GM21529 (cell line): ENCODE measurements around the gene SLC9A3.

Experiments used
- ATAC-seq: cut with Tn5 transposase; IDR thresholded peaks from one replicate; pipeline ENCODE4 v1.9.1; 2021; ENCODE audit not compliant: unreplicated experiment

SLC9A3 gene

DNA sequence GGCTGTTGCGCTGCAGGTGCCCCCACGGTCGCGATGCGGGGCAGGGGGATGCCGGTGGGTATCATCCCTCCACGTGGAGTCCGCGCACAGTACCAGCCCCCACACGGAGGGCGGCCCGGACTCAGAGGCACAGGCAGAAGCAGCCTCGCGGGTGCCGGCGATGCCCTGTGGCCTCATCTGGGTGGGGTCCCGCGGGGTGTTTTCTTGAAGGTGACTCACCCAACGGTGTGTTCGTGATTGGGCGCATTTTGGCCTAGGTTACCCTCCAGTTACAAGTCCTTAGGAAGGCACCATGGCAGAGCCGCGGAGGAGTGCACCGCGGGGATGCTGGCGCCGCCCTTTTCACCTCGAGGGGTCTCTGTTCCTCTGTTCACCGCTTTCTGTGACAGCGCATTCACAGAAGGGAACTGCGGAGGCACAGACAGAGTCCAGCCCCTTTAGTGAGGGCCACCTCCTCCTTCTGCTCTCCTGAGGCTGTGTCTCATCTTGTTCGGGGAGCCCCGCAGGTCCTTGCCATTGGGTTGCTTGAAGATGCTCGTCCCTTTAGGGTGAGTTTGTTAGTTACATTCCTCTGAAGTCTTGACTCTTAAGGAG lies 102.9 kb downstream of the SLC9A3 start:
- ATAC-seq: no peak

DNA sequence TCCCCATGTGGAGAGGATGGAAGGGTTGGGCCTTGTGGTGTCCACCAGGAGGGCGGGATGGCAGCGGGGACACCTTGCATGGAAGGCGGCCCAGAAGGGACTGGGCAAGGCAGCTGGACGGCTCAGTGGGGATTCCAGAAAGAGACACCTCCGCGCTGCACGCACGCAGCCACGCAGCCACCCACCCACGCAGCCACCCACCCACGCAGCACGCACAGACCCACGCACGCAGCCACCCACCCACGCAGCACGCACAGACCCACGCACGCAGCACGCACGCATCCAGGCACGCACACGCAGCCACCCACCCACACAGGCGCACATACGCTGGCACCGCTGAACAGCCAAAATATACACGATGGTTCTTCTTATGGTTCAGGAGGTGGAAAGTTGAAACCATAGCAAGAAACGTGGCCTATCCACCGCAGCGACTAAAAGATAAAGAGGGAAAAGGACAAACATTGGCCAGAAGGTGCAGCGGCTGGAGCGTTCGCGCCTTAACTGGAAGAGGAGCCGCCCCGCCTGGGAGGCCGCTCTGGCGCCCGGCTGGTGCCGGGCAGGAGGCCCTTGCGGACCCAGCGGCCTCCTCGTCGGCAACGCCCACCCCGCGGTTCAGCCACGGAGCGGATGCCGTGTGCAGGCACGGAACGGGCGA lies 103.5 kb downstream of the SLC9A3 start:
- no peak for ATAC-seq
